T-helper 1 cell treated with Interleukin-12 subunit alpha and Interleukin-12 subunit beta and Interleukin-4 antibody, amounts not matched to agents 30 μg/mL and 1 μg/mL, for 36 hours (primary cell): ENCODE results near the gene HEPACAM2.

Experiments used
- H3K27ac Mint-ChIP-seq: one replicate; pipeline ENCODE4 v1.8.0; 2021; ENCODE audit warnings: mild to moderate bottlenecking, mixed read lengths
- H3K27me3 Mint-ChIP-seq: one replicate; pipeline ENCODE4 v1.8.0; 2021; ENCODE audit warnings: low read depth, mixed read lengths
- H3K36me3 Mint-ChIP-seq: one replicate; pipeline ENCODE4 v1.8.0; 2021; ENCODE audit warnings: low read depth, mixed read lengths
- H3K4me1 Mint-ChIP-seq: one replicate; pipeline ENCODE4 v1.8.0; 2021; ENCODE audit warnings: low read depth, mixed read lengths
- H3K4me3 Mint-ChIP-seq: one replicate; pipeline ENCODE4 v1.8.0; 2021; ENCODE audit warnings: mild to moderate bottlenecking, moderate library complexity, mixed read lengths
- H3K9me3 Mint-ChIP-seq: one replicate; pipeline ENCODE4 v1.8.0; 2021; ENCODE audit warnings: mixed read lengths

HEPACAM2 gene

DNA sequence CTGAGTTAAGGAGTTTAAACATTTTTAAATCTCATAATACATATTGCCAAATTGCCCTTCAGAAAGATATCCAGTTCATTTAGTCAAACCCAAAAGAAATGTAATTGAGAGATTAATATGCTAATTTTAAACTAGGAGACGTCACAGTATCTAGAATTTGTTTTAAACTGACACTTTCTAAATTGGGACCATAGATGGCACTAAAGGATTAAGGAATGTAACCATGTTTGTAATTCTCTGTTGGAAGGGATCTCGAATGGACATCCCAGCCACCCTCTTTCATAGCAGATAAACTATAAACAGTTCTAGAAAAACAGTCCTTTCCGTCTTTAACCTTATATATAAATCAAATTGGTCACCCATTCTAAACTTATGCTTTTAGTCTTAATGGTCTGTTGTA is 48.1 kb downstream of the HEPACAM2 start:
- H3K36me3 Mint-ChIP-seq = no peaks in the 10 kb centered on the region
- H3K4me1 Mint-ChIP-seq = no peaks in the 10 kb centered on the region
- H3K27ac Mint-ChIP-seq = no peak overlapping the region
- no peak overlapping the region for H3K4me3 Mint-ChIP-seq
- peaks cover 45% of the 10 kb centered on the region for H3K27me3 Mint-ChIP-seq
- H3K9me3 Mint-ChIP-seq = peaks cover 7% of the 10 kb centered on the region

DNA sequence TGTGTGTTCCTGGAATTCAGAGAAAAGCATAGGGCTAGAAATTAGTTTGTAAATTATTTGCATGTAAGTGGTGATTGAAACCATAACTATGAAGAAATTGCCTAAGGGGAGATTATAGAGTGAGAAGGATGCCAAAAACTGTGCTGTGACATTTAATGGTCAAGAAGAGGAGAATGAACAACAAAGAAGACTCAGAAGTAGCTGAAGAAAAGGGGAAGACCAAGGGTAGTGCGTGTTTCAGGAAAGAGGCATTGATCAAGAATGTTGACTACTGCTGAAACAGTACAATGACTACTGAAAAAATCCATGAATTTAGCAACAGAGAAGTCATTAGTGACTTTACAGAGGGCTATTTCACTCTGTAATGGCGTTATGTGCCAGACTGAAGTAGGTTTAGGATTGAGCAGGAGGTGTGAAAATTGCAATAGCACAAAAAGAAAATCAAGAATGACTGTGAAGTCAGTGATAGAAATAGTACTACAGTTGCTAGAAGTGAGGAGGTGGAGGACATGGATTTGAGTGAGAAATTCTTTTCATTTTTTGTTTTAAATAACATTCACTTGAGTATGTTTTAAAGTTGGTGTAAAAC is 49.2 kb downstream of the HEPACAM2 start:
- Mint-ChIP-seq H3K27ac (no peak overlapping the region), H3K27me3 (peaks cover 37% of the 10 kb centered on the region), H3K4me3 (no peak overlapping the region), H3K4me1 (no peaks in the 10 kb centered on the region), H3K36me3 (no peaks in the 10 kb centered on the region), H3K9me3 (peaks cover 13% of the 10 kb centered on the region)

DNA sequence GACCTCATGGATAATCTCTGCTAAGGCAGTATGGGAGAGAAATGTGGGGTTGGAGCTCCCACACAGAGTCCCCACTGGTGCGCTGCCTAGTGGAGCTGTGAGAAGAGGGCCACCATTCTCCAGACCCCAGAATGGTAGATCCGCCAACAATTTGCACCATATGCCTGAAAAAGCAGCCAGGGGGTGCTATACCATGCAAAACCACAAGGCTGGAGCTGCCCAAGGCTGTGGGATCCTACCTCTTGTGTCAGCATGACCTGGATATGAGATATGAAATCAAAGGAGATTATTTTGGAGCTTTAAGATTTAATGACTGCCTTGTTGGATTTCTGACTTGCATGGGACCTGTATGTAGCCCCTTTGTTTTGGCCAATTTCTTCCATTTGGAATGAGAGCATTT is 51.0 kb downstream of the HEPACAM2 start:
- H3K9me3 Mint-ChIP-seq = peaks cover 27% of the 10 kb centered on the region
- H3K4me3 Mint-ChIP-seq = no peak overlapping the region
- H3K36me3 Mint-ChIP-seq = no peaks in the 10 kb centered on the region
- H3K4me1 Mint-ChIP-seq = no peaks in the 10 kb centered on the region
- H3K27ac Mint-ChIP-seq = no peak overlapping the region
- peaks cover 28% of the 10 kb centered on the region for H3K27me3 Mint-ChIP-seq

DNA sequence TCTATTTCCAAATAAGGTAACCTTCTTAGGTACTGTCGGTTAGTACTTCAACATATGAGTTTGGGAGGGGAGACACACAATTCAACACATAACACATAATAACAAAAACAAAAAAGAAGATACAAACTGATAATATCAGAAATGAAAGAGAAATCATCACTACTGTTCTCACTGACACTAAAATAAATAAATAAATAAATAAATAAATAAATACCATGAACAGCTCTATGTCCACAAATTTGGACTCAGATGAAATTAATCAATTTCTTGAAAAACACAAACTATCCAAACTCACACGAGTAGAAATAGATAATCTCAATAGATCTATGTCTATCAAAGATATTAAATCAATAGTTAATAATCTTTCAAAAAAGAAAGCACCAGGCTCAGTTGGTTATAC is 53.6 kb downstream of the HEPACAM2 start:
- peaks cover 5% of the 10 kb centered on the region for H3K36me3 Mint-ChIP-seq
- peaks cover 35% of the 10 kb centered on the region for H3K9me3 Mint-ChIP-seq
- H3K4me3 Mint-ChIP-seq = no peak overlapping the region
- peaks cover 19% of the 10 kb centered on the region for H3K27me3 Mint-ChIP-seq
- H3K4me1 Mint-ChIP-seq = no peaks in the 10 kb centered on the region
- H3K27ac Mint-ChIP-seq = no peak overlapping the region

DNA sequence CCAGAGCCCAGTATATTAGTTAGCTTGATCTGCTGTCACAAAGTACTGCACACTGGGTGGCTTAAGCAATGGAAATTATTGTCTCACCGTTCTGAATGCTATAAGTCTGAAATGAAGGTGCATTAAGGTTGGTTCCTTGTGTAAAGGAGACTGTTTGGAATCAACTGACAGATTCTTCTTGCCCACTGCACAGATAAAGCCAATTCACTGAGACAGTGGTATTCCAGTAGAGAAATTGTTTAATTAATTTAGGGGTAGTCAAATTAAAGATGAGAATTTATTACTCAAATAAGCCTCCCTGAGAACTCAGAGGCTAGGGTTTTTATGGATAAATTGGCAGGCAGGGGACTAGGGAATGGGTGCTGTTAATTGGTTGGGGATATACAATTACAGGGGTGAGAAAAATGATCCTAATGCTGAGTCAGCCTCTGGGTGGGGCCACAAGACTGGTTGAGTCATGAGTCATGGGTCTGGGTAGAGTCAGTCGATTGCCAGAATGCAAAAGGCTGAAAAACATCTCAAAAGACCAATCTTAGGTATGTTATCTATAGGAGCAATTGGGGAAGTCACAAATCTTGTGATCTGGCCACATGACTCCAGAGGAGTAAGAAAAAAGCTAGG is 54.6 kb downstream of the HEPACAM2 start:
- H3K4me1 Mint-ChIP-seq = no peaks in the 10 kb centered on the region
- no peak overlapping the region for H3K4me3 Mint-ChIP-seq
- H3K27ac Mint-ChIP-seq = no peak overlapping the region
- peaks cover 9% of the 10 kb centered on the region for H3K36me3 Mint-ChIP-seq
- peaks cover 41% of the 10 kb centered on the region for H3K9me3 Mint-ChIP-seq
- peaks cover 12% of the 10 kb centered on the region for H3K27me3 Mint-ChIP-seq

DNA sequence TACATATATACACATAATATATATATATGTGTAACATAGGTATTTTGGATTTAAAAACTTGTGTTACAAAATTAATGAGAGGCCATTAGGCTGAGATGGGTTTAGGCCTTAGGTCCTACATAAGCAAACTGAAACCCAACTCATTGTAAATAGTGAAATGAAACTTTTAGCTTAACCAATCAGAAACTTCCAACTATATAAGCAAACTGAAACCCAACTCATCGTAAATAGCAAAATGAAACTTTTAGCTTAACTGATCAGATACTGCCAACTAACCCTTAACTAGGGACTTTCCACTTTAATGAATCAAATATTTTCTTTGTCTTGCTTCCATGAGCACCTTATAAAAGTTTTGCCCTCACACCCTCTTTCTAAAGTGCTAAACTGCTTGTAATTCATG is 60.8 kb downstream of the HEPACAM2 start:
- peaks cover 3% of the 10 kb centered on the region for H3K4me1 Mint-ChIP-seq
- no peak overlapping the region for H3K4me3 Mint-ChIP-seq
- H3K9me3 Mint-ChIP-seq = peaks cover 34% of the 10 kb centered on the region
- H3K36me3 Mint-ChIP-seq = peaks cover 16% of the 10 kb centered on the region
- peaks cover 4% of the 10 kb centered on the region for H3K27me3 Mint-ChIP-seq
- H3K27ac Mint-ChIP-seq = no peak overlapping the region

DNA sequence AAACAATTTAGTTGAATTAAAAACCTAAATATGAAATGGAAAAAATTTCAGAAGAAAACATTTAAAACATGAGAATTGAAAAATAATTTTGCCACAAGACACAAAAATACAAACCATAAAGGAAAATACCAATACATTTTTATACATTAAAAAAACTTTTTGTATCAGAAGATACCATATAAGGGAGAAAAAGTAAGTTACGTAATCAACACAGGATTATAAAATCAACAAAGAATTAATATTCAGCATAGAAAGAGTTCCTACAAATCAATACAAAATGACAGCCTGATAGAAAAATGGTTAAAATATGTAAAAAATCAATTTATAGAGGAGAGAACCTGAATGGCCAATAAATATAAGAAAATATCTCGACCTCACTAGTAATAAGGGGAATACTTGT is 61.5 kb downstream of the HEPACAM2 start:
- H3K27ac Mint-ChIP-seq = no peak overlapping the region
- H3K4me3 Mint-ChIP-seq = no peak overlapping the region
- peaks cover 16% of the 10 kb centered on the region for H3K36me3 Mint-ChIP-seq
- peaks cover 4% of the 10 kb centered on the region for H3K27me3 Mint-ChIP-seq
- H3K4me1 Mint-ChIP-seq = peaks cover 3% of the 10 kb centered on the region
- peaks cover 34% of the 10 kb centered on the region for H3K9me3 Mint-ChIP-seq

DNA sequence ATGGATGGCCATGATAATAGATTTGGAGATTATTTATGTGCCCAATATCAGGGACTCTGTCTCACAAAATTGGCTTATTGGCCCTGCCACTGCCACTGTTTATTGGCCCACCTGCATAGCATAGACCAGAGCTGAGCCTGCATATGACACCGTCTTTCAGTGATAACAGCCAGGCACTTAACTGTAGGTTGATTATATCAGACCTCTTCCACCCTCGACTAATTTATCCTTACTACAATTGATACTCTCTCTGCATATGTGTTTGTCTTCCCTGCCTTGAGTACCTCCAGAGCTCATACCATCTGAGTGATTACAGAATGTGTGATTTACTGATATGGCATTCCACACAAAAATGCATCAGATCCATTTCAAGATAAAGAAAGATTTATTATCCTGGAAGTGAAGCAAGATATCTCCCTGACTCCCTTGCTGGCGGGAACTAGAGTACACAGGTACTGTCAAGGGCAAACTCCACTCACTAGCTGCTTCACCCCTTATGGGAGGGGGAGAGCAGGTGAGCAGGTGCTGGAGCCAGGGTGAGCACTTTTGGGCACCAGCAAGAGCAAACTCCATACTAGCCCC is 65.0 kb downstream of the HEPACAM2 start:
- Mint-ChIP-seq H3K4me1 (peaks cover 8% of the 10 kb centered on the region), H3K9me3 (peaks cover 23% of the 10 kb centered on the region), H3K4me3 (no peak overlapping the region), H3K36me3 (peaks cover 7% of the 10 kb centered on the region), H3K27ac (no peak overlapping the region), H3K27me3 (no peaks in the 10 kb centered on the region)

DNA sequence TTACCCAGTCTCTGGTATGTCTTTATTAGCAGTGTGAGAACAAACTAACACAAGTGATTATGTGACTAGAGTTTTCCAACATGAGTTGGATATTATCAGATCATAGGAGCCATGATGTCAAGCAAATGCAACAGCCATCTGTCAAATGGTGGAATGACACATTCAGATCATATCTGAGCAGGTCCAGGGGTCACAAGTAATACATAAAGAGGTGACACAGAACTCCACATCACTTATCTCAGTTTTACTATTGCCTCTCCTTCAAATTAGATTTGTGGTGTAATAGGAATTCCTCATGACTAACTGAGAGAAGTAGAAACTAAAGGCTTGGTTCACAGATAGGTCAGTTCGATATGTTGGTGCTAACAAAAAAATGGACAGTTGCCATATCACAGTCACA is 65.9 kb downstream of the HEPACAM2 start:
- peaks cover 6% of the 10 kb centered on the region for H3K4me1 Mint-ChIP-seq
- H3K9me3 Mint-ChIP-seq = peaks cover 23% of the 10 kb centered on the region
- H3K36me3 Mint-ChIP-seq = peaks cover 10% of the 10 kb centered on the region
- no peak overlapping the region for H3K27ac Mint-ChIP-seq
- no peak overlapping the region for H3K4me3 Mint-ChIP-seq
- no peaks in the 10 kb centered on the region for H3K27me3 Mint-ChIP-seq

DNA sequence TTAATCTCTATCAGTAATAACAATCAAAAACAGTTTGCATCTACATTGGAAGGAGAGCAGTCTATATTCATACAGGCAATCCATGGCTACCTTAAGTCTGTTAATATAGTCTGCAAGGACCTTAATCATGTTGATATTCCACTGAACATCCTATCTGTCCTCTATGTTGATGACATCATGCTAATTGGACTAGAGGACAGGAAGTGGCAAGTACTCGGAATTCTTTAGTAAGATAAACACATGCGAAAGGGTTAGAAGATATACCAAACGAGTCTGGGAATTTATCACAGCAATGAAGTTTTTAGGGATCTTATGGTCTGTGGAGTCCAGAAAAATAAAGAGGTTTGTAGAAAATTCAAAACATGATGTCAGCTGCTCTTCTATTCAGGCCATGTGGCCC is 66.8 kb downstream of the HEPACAM2 start:
- Mint-ChIP-seq H3K9me3 (peaks cover 23% of the 10 kb centered on the region), H3K27ac (no peak overlapping the region), H3K4me3 (no peak overlapping the region), H3K4me1 (peaks cover 5% of the 10 kb centered on the region), H3K36me3 (peaks cover 10% of the 10 kb centered on the region), H3K27me3 (no peaks in the 10 kb centered on the region)

DNA sequence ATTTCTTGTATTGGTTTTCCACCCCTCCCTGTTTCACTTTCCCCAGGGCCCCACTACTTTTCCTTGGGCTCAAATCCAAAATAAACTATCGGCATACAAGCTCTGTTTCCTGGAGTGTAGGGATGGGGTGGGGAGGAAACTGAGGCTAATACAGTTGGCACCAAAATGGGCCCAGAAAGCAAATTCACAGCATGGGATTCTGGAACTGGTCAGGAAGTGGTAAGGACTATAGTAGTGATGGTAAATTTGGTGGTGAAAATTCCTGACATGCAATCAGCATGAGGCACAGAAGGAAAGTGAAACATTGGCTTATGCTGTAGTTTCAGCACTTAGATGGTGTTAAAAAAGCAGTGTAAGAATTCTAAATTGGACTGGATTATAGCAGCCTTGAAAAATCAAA is 69.4 kb downstream of the HEPACAM2 start:
- Mint-ChIP-seq H3K9me3 (peaks cover 13% of the 10 kb centered on the region), H3K27me3 (no peaks in the 10 kb centered on the region), H3K36me3 (peaks cover 2% of the 10 kb centered on the region), H3K4me3 (no peak overlapping the region), H3K27ac (no peak overlapping the region), H3K4me1 (peaks cover 5% of the 10 kb centered on the region)

DNA sequence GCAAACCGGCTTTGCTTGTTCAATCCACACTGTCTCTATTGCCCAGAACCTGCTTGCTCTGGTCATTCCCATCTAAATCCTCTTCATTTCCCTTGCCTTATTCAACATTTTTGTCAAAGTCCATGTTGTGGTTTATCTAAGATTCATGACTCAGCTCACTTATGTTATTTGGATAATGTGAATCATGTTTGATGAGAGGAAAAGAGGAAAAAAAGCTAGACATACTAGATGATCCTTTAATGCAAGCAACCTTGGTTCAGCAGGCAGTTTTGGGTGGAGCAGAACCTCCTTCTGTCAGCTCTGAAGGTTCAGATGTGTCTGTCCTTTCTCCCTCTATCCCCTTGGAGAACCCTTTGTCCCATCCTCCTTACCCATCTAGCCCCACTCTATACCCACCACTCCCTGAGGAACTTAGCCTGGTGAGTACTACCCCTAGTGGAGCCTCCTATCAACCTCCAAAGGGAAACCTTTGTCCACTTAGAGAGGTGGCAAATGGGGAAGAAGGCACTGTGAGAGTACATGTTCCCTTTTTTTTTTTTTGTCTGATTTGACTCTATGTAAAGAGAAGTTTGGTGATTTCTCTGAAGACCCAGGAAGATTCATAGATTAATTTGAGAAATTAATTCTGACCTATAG is 76.0 kb downstream of the HEPACAM2 start:
- no peak overlapping the region for H3K27ac Mint-ChIP-seq
- no peaks in the 10 kb centered on the region for H3K9me3 Mint-ChIP-seq
- H3K27me3 Mint-ChIP-seq = no peaks in the 10 kb centered on the region
- no peak overlapping the region for H3K4me3 Mint-ChIP-seq
- peaks cover 29% of the 10 kb centered on the region for H3K36me3 Mint-ChIP-seq
- peaks cover 31% of the 10 kb centered on the region for H3K4me1 Mint-ChIP-seq

DNA sequence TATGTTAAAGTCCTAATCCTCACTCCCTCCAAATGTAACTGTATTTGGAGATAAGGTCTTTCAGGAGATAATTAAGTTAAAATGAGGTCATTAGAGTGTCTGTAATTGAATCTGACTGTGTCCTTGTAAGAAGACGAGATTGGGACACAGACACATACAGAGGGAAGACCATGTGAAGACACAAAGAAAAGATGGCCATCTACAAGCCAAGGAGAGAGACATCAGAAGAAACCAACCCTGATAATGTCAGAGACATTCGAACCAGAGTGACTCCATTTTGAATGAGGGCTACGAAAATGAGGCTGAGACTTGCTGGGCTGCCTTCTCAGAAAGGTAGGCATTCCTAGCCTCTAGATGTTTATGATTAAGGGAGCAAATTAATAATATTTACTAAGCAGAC is 77.5 kb downstream of the HEPACAM2 start:
- Mint-ChIP-seq H3K9me3 (no peaks in the 10 kb centered on the region), H3K36me3 (peaks cover 35% of the 10 kb centered on the region), H3K27ac (peak overlapping the region; percentile 96), H3K4me1 (peaks cover 35% of the 10 kb centered on the region), H3K27me3 (no peaks in the 10 kb centered on the region), H3K4me3 (peak overlapping the region; percentile 81)

DNA sequence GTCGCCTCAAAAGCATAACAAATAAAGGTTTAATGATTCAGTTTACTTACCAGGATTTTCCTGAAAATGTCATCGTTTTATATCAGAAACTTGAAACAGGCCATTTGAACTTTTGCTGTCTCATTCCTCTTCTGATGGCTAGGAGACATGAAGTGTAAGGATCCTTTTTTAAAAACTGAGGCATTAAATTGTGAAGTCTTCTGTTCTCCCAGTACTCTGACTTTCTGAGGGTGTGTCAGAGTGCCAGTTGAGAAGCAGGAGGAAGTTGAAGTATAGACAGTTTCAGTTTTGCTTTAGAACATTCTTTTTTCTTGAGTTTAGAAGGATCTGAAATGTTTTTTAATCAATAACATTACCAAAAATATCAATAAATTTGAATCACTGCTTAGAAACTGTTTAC is 78.1 kb downstream of the HEPACAM2 start, which contains the start of gene SAMD9L:
Gene SAMD9L (minus strand): TSS at position 242 of the 400 bp plus-strand sequence. CDS start 12,414 bp downstream, outside the sequence.
- H3K4me1 Mint-ChIP-seq = peaks cover 40% of the 10 kb centered on the region
- peak within 1 kb of the TSS; percentile 96 for H3K4me3 Mint-ChIP-seq
- peaks cover 4% of the 10 kb centered on the region for H3K9me3 Mint-ChIP-seq
- peak within 1 kb of the TSS; percentile 96 for H3K27ac Mint-ChIP-seq
- peaks cover 35% of the 10 kb centered on the region for H3K36me3 Mint-ChIP-seq
- no peaks in the 10 kb centered on the region for H3K27me3 Mint-ChIP-seq

DNA sequence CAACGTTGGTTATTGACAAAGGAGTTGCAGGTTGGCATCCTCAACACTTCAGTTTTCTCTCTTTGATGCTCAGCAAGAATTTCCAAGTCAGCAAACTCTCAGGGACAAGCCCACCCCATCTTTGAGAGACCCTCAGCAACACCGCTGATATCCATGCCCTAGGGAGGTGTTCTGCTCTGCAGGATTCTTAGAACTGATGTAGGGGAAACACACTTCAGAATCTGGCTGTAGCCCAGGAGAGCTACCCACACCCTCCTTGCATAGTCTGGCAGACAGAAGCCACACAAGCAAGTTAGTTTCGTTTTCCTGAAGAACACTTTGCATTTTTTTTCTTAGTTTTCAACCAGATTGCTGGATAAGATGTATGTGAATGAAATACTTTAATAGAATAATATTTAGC is 78.9 kb downstream of the HEPACAM2 start:
- H3K9me3 Mint-ChIP-seq = peaks cover 4% of the 10 kb centered on the region
- peaks cover 42% of the 10 kb centered on the region for H3K4me1 Mint-ChIP-seq

More for the DNA sequence above, 78.9 kb downstream of the HEPACAM2 start:
- Mint-ChIP-seq H3K27me3 (no peaks in the 10 kb centered on the region), H3K27ac (peak overlapping the region; percentile 83), H3K4me3 (peak overlapping the region; percentile 96), H3K36me3 (peaks cover 35% of the 10 kb centered on the region)
